RCC 7860 (cell line): Measurements from ENCODE around the gene ZNF543.

Experiments
- DNase-seq: peaks from one replicate; pipeline ENCODE4 v3.0.0-alpha.2; 2015; ENCODE audit warnings: low spot score
- FAIRE-seq: peaks from 2 replicates; lab custom pipeline; 2012; peaks lifted over from hg19 to GRCh38; lab: Jason Lieb, UNC

The ZNF543 gene

DNA sequence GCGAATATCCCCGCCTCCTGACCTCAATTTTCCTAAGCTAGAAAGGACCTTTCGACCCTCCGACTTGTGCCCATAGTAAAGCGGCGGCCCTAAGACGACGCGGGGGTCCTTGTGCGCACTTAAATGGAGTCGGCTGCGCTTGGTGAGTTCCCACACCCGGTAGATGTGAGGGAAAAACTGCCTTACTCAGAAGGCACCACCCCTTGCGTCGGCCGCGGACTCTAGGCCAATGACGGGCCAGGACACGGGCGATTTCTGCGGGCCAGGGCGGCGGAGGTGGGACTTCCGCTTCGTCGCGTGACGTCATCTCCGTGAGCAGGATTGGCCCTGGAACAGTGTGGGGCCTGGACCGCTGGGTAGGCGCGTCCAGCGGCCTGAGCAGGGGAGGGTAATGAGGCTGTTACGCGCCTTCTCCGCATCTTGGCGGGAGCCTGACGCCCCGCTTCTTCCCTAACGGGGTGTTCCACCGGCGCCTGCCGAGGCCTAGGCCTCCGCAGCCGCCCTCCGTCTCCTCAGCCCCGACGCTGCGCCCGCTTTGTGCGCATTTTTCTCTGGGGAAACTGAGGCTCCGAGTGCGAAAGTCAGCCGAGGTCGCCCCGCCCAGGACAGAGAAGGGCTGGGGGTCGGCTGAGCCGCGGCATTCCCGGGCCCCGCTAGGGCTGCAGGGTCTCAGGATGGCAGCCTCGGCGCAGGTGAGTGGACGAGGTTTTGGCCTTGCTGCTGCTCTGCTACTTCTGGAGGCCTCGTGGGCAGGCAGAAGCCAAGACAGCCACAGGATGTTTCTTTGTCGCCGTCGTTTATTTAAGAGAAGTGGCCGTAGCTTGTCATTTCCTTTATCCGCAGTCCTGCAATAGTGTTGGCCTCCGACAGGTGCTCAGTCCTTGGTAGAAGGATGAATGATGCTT lies at the start of gene ZNF543:
ZNF543 (plus strand) TSS at position 293 of the 905 bp plus-strand sequence; CDS start at position 675, 382 bp downstream.
- DNase-seq (peak; percentile 82), FAIRE-seq (peak; percentile 82)

DNA sequence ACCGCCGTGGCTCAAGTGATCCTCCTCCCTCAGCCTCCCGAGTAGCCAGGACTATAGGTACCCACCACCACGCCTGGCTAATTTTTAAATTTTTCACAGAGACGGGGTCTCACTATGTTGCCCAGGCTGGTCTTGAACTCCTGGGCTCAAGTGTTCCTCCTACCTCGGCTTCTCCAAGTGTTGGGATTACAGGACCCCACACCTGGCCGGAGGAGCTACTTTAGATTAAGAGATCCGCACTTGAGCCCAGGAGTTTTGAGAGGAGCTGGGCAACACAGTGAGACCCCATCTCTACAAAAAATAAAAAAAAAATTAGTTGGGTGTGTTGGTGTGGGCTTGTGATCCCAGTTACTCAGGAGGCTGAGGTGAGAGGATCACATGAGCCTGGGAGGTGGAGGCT lies 49.0 kb upstream of the ZNF543 start:
- DNase-seq (no peak), FAIRE-seq (no peak)

DNA sequence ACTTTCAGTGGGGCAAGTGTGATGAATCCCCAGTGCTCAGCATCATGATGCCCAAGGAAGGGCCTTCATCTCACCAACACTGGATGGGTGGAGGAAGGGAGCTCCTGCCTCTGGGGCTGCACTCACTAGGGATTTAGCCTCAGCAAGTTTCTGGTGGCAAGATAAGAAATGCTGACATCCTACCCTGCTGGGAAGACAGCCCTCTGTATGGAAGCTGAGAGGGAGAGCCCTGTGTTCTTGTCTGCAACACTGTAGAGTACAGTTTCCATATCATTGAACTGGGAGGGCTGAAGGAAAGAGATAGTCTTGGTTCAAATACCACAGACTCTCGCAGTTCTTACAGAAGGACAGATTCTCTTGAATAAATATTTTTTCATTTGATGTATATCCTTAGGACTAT lies 47.3 kb upstream of the ZNF543 start:
- FAIRE-seq (no peak), DNase-seq (no peak)

DNA sequence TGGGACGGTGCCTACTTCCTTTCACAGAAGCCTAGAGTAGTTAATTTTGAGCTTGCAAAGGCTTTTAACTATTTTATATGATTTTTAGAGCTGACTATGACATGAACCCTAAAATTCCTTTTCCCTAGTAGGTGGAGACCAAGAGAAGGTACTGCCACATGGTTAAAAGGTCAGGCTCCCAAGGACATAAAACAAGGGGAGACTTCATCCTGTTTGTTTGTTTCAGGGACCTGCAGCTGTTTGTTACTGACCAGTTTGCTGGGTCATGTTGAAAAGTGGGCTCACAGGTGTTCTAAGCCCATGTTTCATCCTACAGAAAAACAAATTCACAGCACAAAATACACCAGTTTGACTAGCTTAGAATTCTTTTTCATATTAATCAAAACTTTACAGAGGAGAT lies 43.8 kb upstream of the ZNF543 start:
- no peak for FAIRE-seq
- no peak for DNase-seq

DNA sequence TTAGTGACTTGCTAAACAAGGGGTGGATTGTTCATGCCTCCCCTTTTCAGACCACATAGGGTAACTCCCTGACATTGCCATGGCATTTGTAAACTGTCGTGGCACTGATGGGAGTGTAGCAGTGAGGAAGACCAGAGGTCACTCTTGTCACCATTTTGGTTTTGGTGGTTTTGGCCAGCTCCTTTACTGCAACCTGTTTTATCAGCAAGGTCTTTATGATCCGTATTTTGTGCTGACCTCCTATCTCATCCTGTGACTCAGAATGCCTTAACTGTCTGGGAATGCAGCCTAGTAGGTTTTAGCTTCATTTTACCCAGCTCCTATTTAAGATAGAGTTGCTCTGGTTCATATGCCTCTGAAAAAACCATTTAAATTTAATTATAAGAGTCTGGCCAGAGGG lies 41.8 kb upstream of the ZNF543 start:
- DNase-seq, result peak; percentile 92
- FAIRE-seq, result peak; percentile 89

DNA sequence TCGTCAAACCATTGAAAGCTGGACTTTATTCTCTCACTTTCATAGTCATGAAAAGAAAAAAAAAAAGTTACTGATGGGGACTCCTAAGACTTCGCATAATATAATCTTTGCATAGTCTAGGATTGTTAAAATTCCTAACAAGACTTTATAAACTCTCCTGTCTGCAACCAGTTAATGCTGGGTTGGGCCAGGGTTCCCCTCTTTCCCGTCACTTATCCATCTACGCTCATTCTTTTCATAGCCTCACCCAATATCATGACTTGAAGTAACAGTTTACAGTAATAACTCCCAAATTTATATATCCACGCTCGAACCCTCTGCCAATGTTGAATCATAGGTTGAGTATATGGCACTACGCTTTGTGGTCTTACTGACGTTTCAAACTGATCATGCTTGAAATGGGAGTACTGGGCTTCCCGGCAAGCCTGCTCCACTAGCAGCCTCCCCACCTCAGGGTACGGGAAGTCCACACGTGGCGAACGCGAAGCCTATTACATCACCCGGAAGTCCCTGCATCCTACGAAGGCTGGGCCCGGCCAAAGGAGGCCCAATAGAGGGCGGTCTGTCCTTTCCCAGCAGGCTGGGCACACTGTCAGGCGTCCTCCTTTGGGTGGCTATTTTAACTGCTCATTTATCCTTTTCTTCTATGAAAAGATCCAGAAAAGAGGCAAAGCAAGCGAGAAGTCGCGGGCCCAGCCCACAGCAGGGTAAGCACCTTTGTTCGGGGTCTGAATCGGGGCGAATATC lies 40.7 kb upstream of the ZNF543 start:
- peak; percentile 44 for FAIRE-seq

DNA sequence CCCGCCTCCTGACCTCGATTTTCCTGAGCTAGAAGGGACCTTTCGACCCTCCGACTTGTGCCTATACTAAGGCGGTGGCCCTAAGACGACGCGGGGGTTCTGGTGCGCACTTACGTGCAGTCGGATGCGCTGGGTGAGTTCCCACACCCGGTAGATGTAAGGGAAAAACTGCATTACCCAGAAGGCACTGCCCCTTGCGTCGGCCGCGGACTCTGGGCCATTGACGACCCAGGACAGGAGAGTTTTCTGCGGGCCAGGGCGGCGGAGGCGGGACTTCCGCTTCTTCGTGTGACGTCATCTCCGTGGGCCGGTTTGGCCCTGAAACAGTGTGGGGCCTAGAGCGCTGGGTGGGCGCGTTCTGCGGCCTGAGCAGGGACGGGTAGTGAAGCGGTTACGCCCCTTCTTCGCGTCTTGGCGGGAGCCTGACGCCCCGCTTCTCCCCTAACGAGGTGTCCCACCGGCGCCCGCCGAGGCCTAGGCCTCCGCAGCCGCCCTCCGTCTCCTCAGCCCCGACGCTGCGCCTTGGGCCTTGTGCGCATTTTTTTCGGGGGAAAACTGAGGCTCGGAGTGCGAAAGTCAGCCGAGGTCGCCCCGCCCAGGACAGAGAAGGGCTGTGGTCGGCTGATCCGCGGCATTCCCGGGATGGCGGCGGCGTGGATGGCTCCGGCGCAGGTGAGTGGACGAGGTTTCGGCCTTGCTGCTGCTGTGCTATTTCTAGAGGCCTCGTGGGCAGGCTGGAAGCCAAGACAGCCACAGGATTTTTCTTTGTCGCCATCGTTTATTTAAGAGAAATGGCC lies 39.9 kb upstream of the ZNF543 start, which contains the start of gene ZNF460:
ZNF460 (plus strand) TSS at position 321 of the 797 bp plus-strand sequence; CDS start at position 643, 322 bp downstream.
- DNase-seq, result peak; percentile 88

More for the DNA sequence above, 40.7 kb upstream of the ZNF543 start:
- peak; percentile 92 for DNase-seq

DNA sequence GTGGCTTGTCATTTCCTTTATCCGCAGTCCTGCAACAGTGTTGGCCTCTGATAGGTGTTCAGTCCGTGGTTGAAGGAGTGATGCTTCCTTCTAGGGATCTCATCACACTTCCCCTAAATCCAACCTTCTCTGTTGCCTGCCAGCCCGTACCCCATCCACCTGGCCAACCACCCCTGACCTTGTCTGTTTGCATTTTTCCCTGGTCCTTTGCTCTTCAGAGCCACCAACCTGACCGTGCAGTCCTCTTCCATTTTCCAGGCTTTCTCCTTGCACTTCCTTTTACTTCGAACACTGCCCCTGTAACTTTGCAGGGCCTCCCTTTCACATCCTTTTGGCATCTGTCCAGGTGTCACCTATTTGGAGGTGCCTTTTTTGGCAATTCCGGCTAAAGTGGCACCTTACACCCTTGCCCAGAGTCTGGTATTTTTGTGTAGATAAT lies 39.3 kb upstream of the ZNF543 start:
- DNase-seq (peak; percentile 13), FAIRE-seq (no peak)

More for the DNA sequence above, 39.9 kb upstream of the ZNF543 start, which contains the start of gene ZNF460:
- FAIRE-seq, result peak; percentile 15

DNA sequence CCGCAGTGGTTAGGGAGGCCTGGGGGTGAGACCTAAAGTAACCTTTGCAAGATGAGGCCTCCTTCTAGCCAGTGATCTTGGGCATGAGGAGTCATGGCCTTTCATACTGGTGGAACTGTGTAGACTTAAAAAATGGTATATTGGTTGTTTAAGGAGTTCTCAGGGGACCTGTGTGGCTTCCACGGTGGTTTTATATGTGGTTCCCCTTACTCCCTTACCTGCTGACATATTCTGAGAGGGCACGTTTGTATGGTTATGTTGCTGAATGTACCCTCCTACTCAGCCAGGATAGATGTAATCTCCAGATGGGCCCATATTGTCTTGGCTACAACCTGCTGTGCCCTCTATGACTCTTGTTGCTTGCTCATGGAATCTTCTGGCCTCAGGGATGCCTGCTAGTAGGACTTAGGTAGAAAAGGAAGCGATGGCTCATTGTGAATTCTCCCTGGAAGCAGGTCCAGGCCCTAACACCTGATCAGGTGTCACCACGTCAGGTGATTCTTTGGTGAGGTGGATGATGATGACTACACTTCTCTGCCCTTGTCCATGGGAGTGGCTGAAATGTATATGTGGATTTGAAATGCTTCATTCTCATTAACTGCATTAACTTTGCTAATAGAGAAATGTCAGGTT lies 38.1 kb upstream of the ZNF543 start:
- FAIRE-seq (no peak), DNase-seq (no peak)

DNA sequence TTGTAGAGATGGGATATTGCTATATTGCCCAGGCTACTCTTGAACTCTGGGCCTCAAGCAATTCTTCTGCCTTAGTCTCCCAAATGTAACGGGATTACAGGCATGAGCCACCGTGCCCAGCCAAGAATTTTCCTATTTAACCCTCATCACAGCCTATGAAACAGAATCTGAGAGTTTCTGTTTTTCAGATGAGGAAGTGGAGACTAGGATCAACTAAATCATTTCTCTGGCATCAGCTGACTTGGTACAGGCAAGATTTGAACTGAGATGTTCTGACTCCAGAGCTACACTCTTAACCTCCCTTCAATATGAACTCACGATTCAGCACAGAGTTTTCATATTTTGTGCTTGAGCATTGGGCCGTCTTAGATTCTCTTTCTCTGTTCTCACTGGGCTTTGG lies 31.9 kb upstream of the ZNF543 start:
- no peak for FAIRE-seq

DNA sequence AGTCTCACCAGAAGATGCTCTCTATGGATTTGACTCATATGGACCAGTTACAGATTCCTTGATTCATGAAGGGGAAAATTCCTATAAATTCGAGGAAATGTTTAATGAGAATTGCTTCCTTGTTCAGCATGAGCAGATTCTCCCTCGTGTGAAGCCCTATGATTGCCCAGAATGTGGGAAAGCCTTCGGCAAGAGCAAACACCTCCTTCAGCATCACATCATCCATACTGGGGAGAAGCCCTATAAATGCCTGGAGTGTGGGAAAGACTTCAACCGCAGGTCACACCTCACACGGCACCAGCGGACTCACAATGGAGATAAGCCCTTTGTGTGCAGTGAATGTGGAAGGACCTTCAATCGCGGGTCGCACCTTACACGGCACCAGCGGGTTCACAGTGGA lies 29.3 kb upstream of the ZNF543 start:
- no peak for FAIRE-seq

More for the DNA sequence above, 31.9 kb upstream of the ZNF543 start:
- DNase-seq, result no peak

DNA sequence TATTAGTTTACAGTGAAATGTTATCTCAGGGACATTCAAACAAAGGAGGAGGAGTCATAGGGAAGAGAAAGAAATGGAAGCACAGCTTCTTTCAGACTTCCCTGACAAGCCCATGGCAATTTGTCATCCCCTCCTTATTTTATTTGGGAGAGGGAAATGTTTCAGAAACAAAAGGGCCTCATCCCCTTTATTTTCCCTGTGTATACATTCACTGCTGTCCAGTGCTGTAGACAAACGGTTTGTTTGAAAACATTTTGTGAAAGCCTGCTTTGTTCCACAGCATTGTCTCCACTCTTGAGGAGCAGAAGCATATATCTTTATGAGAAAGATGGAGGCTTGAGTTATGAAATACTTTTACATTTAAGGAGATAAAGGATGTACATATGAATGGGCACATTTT lies 27.7 kb upstream of the ZNF543 start:
- FAIRE-seq (no peak), DNase-seq (no peak)

More for the DNA sequence above, 29.3 kb upstream of the ZNF543 start:
- DNase-seq, result no peak

DNA sequence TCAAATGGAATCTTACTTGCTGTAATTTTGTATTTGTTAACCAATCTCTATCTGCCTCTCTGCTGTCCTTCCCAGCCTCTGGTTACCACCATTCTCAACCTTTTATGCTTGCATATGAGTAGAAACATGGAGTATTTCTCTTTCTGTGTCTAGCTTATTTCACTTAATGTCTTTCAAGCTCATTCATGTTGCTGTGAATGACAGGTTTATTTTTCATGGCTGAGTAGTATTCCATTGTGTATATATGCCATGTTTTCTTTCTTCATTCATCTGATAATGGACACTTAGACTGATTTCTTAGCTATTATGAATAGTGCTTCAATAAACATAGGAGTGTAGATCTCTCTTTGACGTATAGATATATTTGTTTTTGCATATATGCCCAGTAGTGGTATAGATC lies 26.6 kb upstream of the ZNF543 start:
- no peak for DNase-seq
- no peak for FAIRE-seq

DNA sequence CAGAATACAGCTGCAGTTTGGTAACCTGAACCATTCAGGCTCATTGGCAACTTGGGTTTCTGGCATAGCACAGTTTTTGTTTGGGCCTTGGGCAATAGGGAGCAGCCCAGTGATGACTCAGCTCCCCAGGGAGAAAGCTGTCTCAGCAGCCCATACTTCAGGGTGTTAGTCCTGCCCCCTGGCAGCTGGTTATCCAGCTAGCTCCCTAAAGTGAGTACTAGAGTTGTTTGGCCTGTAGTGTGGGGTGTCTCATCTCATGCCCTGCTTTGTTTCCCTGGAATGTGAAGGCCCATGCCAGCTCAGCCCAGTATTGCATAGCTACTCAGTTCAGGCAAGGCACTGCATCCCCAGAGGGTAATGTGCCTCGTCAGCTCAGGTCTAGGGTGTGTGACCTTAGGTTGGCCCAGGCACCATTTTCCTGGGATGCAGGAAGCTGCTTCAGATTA lies 18.2 kb upstream of the ZNF543 start:
- no peak for DNase-seq
- FAIRE-seq, result no peak

DNA sequence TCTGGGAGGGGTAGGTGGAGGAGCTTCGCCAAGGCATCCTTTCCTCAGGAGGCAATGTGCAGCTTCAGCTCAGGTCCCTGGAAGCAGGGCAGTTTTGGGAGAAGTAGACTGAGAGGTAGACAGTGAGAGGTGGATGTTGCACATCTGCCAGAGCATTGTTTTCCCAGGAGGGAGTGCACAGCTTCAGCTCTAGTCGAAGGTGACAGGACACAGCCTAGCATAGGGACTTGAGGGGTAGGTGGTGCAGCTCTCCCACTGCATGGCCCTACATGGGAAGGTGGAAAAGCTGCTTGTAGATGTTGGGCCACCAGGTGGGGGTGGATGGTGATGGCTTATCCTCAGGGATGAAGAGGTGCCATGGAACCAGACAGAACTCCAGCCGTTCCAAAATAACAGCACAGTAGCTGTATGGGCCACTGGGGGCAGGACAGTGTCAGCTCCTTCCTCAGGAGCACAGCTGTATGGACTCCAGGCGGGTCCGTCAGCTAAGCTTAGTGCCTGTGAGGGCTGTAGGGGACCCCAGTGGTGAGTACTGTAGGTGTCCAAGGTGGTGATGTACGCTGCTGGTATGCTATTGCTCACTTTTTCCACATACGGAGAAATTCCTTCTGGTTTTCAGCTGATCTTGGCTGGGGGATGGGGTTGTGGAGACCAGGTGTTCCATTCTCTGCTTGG lies 17.4 kb upstream of the ZNF543 start:
- FAIRE-seq (no peak), DNase-seq (no peak)

DNA sequence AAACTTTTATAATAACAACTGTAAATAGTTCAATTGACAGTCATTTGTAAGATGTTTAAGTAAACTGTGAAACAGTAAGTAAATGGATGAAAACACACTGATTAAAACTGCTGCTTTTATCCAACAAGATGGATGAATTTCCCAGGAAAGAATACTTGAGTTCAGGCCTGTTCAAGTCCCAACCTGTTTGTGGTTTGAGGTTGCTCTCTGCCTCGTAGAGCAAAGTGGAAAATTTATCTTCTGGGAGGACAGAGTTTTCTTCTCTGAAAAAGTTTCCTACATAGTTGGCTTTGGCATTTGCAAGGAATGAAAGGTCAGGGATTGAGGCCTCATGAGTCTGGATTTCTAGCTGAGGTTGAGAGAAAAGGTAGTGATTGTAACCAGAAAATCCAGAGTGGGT lies 15.2 kb upstream of the ZNF543 start:
- DNase-seq (no peak), FAIRE-seq (no peak)

DNA sequence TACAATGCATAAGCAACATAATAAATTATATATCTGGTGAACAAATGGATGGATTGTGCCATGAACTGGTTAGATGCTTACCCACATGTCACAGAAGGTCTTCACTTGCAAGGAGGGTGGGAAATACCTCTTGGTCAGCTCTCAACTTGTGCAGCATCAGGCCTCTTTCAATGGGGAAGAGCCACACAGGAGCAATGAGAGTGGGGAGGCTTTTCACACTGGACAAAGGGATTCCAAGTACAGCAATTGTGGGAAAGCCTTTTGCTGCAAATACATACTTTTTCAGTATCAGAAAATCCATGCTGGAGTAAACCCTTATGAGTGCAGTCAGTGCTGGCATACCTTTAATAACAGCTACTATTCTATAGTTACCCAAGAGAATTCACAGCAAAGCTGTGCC lies 11.8 kb upstream of the ZNF543 start:
- no peak for DNase-seq
- FAIRE-seq, result no peak

DNA sequence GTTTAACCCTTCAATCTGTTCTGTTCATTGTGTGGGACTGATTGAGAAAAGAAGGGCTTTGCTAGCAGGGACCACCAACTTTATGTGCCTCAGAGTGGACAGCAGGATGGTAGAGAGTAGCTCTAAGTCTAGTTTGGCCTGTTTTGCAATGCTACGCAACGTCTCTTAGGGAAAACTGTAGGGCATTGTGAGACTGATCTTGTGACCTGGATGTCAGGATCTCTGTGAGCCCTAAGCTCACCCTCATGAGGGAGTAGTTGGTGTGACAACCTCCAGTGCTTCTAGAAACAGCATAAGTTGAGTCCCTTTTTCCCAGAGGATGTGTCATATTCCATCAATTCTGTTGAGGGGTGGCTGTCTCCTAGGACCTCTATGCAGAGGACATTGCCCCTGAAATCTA lies 9.5 kb upstream of the ZNF543 start:
- DNase-seq (no peak), FAIRE-seq (no peak)

DNA sequence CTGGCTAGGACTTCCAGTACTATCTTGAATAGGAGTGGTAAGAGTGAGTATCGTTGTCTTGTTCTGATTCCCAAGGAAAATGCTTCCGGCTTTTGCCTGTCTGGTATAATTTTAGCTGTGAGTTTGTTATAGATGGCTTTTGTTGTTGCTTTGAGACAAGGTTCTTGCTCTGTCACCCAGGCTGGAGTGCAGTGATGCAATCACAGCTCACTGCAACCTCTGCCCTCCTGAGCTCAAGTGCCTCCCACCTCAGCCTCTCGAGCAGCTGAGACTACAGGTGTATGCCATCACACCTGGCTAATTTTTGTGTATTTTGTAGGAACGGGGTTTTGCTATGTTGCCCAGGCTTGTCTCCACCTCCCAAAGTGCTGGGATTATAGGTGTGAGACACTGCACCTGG lies 6.1 kb upstream of the ZNF543 start:
- FAIRE-seq (no peak), DNase-seq (no peak)

DNA sequence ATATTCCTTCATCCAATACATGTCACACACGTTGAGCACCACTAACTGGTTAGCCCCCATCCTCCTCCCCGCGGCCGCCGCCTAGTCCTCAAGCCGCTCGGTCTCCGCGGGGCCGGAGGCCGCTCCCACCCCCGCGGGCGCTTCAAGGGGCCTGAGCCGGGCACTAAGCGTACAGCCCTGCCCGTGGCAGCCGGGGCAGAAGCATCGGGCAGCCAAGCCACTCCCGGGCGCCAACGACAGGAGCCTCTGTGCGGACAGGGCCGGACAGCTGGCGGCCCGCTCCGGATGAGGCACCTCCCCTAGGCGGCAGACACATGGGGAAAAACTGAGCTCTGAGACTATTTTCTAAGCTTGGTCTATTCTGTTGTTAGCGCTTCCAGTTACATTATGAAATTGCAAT lies 2.8 kb upstream of the ZNF543 start:
- FAIRE-seq (no peak), DNase-seq (no peak)
